ENCODE results near the gene OPA3. TPM values are rescaled to one million over a fixed set of nuclear protein-coding genes. Genes with fewer than 3 reads are reported as not detected.
A peak's percentile ranks its signal among the peaks of the same experiment; 100 is the strongest.

The OPA3 gene
- total RNA-seq, 1 experiment from 2014 or later: 17.7 TPM

DNA sequence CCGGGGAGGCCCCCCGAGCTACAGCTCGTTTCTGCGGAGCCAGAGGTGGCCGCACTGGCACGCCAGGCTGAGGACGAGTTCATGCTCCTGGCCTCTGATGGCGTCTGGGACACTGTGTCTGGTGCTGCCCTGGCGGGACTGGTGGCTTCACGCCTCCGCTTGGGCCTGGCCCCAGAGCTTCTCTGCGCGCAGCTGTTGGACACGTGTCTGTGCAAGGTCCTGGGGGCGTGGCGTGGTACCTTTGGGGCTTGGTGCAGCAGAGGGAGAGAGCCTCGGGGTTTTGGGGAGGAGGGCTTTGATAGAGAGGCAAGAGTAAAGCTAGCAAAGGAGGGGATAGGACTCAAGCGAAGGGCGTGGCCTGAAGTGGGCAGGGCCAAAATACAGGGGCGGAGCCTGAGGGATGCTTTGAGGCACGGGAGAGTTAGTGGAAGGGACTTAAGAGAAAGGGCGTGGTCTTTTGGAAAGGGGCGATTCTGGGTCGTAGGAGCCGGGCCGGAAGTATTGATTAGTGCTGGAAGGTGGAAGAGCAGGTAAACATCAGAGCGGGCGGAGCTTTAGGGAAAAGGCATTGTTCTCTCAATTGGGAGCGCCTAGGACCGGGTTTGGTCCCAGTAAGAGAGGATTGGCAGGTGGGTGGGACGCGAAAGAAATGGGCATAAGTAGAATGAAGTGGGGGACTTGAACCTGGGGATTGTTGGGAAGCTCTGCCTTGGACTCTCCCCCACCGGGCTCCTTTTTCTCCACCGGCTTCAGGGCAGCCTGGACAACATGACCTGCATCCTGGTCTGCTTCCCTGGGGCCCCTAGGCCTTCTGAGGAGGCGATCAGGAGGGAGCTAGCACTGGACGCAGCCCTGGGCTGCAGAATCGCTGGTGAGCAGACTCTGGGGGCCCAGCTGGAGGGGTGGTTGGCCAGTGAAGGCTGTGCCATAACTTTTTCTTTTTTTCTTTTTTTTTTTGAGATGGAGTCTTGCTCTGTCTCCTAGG is 85.1 kb downstream of the OPA3 start:
- Mint-ChIP-seq H3K4me3 (ENCODE audit: unreplicated experiment) (peak overlapping the region; percentile 98), H3K27me3 (ENCODE audit: insufficient read depth, unreplicated experiment) (peaks cover 8% of the 10 kb centered on the region), H3K27ac (ENCODE audit: unreplicated experiment) (no peak overlapping the region), H3K36me3 (ENCODE audit: insufficient read depth, unreplicated experiment) (no peaks in the 10 kb centered on the region), H3K9me3 (ENCODE audit: unreplicated experiment) (no peaks in the 10 kb centered on the region), H3K4me1 (ENCODE audit: low read depth, unreplicated experiment) (peaks cover 16% of the 10 kb centered on the region)
- no peaks in the 10 kb centered on the region for H3K27me3 ChIP-seq (replicated peaks; ENCODE audit: control insufficient read depth, insufficient read depth, low read length)
- POLR2A ChIA-PET: interaction anchor here (0.5 kb wide), 2 partner anchors 85 to 1773 kb away, joined by 3 to 4 read pairs; partner anchors contain the start of gene OPA3
- no peaks in the 10 kb centered on the region for H3K9me3 ChIP-seq
- TF ChIP-seq, protein P1, sequence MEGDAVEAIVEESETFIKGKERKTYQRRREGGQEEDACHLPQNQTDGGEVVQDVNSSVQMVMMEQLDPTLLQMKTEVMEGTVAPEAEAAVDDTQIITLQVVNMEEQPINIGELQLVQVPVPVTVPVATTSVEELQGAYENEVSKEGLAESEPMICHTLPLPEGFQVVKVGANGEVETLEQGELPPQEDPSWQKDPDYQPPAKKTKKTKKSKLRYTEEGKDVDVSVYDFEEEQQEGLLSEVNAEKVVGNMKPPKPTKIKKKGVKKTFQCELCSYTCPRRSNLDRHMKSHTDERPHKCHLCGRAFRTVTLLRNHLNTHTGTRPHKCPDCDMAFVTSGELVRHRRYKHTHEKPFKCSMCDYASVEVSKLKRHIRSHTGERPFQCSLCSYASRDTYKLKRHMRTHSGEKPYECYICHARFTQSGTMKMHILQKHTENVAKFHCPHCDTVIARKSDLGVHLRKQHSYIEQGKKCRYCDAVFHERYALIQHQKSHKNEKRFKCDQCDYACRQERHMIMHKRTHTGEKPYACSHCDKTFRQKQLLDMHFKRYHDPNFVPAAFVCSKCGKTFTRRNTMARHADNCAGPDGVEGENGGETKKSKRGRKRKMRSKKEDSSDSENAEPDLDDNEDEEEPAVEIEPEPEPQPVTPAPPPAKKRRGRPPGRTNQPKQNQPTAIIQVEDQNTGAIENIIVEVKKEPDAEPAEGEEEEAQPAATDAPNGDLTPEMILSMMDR (IDR thresholded peaks at IDR 0.05; ENCODE audit: insufficient read depth in 1 of 2, low read depth in 1 of 2, low read length in 1 of 2, severe bottlenecking in 1 of 2, unreplicated experiment in 1 of 2): no peak
- CTCF ChIA-PET: interaction anchor here (0.9 to 1.8 kb wide), 4 partner anchors 14 to 143 kb away, joined by 3 to 5 read pairs (median 4); no protein-coding TSS in a partner anchor
- H3K4me1 ChIP-seq: peaks cover 18% of the 10 kb centered on the region
- peak; percentile 75 to 87 for DNase-seq
- intact Hi-C loops (cut with micrococcal nuclease; ENCODE audit: unreplicated experiment): loop anchor here (10.0 kb wide), 1 partner anchor 145 kb away; no protein-coding TSS in a partner anchor
- H3K36me3 ChIP-seq (ENCODE audit: control insufficient read depth, insufficient read depth, low read length): no peaks in the 10 kb centered on the region
- peak overlapping the region; percentile 37 for H3K4me3 ChIP-seq (ENCODE audit: low read depth, low read length)
- BruUV-seq (replicated peaks): no TSS peak

DNA sequence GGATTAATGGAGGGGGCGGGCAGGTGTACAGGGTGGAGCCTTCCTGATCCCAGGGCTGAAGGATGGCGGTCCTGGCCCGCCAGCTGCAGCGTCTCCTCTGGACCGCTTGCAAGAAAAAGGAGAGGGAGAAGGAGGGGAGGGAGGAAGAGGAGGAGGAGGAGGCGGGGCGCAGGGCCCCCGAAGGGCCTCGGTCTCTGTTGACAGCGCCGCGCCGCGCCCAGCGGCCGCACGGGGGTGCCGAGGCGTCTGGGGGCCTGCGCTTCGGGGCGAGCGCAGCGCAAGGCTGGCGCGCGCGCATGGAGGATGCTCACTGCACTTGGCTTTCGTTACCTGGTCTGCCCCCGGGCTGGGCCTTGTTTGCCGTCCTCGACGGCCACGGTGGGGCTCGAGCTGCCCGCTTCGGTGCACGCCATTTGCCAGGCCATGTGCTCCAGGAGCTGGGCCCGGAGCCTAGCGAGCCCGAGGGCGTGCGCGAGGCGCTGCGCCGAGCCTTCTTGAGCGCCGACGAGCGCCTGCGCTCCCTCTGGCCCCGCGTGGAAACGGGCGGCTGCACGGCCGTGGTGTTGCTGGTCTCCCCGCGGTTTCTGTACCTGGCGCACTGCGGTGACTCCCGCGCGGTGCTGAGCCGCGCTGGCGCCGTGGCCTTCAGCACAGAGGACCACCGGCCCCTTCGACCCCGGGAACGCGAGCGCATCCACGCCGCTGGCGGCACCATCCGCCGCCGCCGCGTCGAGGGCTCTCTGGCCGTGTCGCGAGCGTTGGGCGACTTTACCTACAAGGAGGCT is 86.0 kb downstream of the OPA3 start, which contains the start of gene PPM1N:
Gene PPM1N (plus strand): TSS at position 33 of the 785 bp plus-strand sequence. CDS start 30 bp downstream, at position 63.
- Histone ChIP-seq H3K4me1 (peaks cover 22% of the 10 kb centered on the region), H3K4me3 (ENCODE audit: low read depth, low read length) (peak within 1 kb of the TSS; percentile 80), H3K27me3 (replicated peaks; ENCODE audit: control insufficient read depth, insufficient read depth, low read length) (no peaks in the 10 kb centered on the region), H3K9me3 (no peaks in the 10 kb centered on the region), H3K36me3 (ENCODE audit: control insufficient read depth, insufficient read depth, low read length) (no peaks in the 10 kb centered on the region)
- Mint-ChIP-seq H3K27me3 (ENCODE audit: insufficient read depth, unreplicated experiment) (peaks cover 8% of the 10 kb centered on the region), H3K9me3 (ENCODE audit: unreplicated experiment) (no peaks in the 10 kb centered on the region), H3K27ac (ENCODE audit: unreplicated experiment) (peak within 1 kb of the TSS; percentile 85), H3K4me3 (ENCODE audit: unreplicated experiment) (peak within 1 kb of the TSS; percentile 98), H3K4me1 (ENCODE audit: low read depth, unreplicated experiment) (peaks cover 16% of the 10 kb centered on the region), H3K36me3 (ENCODE audit: insufficient read depth, unreplicated experiment) (no peaks in the 10 kb centered on the region)
- BruUV-seq (replicated peaks): no TSS peak
- POLR2A ChIA-PET: interaction anchor here (0.5 kb wide), 1 partner anchor 86 kb away, joined by 3 read pairs; the partner anchor contains the start of gene OPA3
- TF ChIP-seq, protein P1 (IDR thresholded peaks at IDR 0.05; ENCODE audit: insufficient read depth in 1 of 2, low read depth in 1 of 2, low read length in 1 of 2, severe bottlenecking in 1 of 2, unreplicated experiment in 1 of 2): no peak
- no peak for DNase-seq
- CTCF ChIA-PET: interaction anchor here (0.9 to 1.8 kb wide), 5 partner anchors 13 to 144 kb away, joined by 3 to 7 read pairs (median 5); no protein-coding TSS in a partner anchor
- intact Hi-C loops (cut with micrococcal nuclease; ENCODE audit: unreplicated experiment): loop anchor here (10.0 kb wide), 1 partner anchor 146 kb away; no protein-coding TSS in a partner anchor

All from Caco-2 (cell line).